HG03378 (cell line): ENCODE results near the gene LUZP1.

Experiments used
- ATAC-seq: cut with Tn5 transposase; IDR thresholded peaks from one replicate; pipeline ENCODE4 v1.9.1; 2021; ENCODE audit warnings: mild to moderate bottlenecking, moderate library complexity; ENCODE audit not compliant: unreplicated experiment

LUZP1 gene

GRCh38 chr1:23156940-23157339 lies 11.7 kb downstream of the LUZP1 start:
- no peak for ATAC-seq

GRCh38 chr1:23152966-23153684 lies 15.5 kb downstream of the LUZP1 start:
- no peak for ATAC-seq

GRCh38 chr1:23150742-23151141 lies 17.9 kb downstream of the LUZP1 start:
- ATAC-seq, result no peak

- no peak for ATAC-seq
Observed at GRCh38 chr1:23150125-23150524, 18.5 kb downstream of the LUZP1 start.

GRCh38 chr1:23149114-23149513 lies 19.5 kb downstream of the LUZP1 start:
- no peak for ATAC-seq

GRCh38 chr1:23148084-23148483 lies 20.6 kb downstream of the LUZP1 start:
- no peak for ATAC-seq

- no peak for ATAC-seq
Observed at GRCh38 chr1:23140940-23141596, 27.6 kb downstream of the LUZP1 start.

GRCh38 chr1:23135268-23135667 lies 33.4 kb downstream of the LUZP1 start:
- ATAC-seq, result no peak

GRCh38 chr1:23134055-23134454 lies 34.6 kb downstream of the LUZP1 start:
- ATAC-seq, result no peak

GRCh38 chr1:23133587-23133986 lies 35.1 kb downstream of the LUZP1 start:
- ATAC-seq, result no peak

GRCh38 chr1:23132033-23132432 lies 36.6 kb downstream of the LUZP1 start:
- no peak for ATAC-seq

GRCh38 chr1:23129846-23130245 lies 38.8 kb downstream of the LUZP1 start:
- no peak for ATAC-seq

- ATAC-seq, result no peak
Observed at GRCh38 chr1:23126801-23127200, 41.9 kb downstream of the LUZP1 start.

GRCh38 chr1:23126200-23126599 lies 42.5 kb downstream of the LUZP1 start:
- ATAC-seq, result no peak

- ATAC-seq, result no peak
Observed at GRCh38 chr1:23125489-23125888, 43.2 kb downstream of the LUZP1 start.

- no peak for ATAC-seq
Observed at GRCh38 chr1:23124259-23125026, 44.2 kb downstream of the LUZP1 start.

- no peak for ATAC-seq
Observed at GRCh38 chr1:23123528-23123927, 45.1 kb downstream of the LUZP1 start.

- ATAC-seq, result no peak
Observed at GRCh38 chr1:23122796-23123195, 45.9 kb downstream of the LUZP1 start.

- ATAC-seq, result no peak
Observed at GRCh38 chr1:23122023-23122748, 46.5 kb downstream of the LUZP1 start.

GRCh38 chr1:23120383-23120782 lies 48.3 kb downstream of the LUZP1 start:
- ATAC-seq, result no peak
